Karpas-422 (cell line): ENCODE measurements around the gene CUL9. TPM values are rescaled to one million over a fixed set of nuclear protein-coding genes. Genes with fewer than 3 reads are reported as not detected.
"Not testable (repeated sequence)": the region's sequence is repeated elsewhere in the genome, so short reads cannot be mapped to it uniquely, and the experiment has no call there.

Source experiments
- DNase-seq: peaks from one replicate; pipeline ENCODE4 v3.0.0-alpha.2; 2015
- H2AFZ ChIP-seq: fragments of 200-600 bp; sonication (generic); 2 replicates; pipeline ENCODE4 v1.6.1; 2014; ENCODE audit warnings: antibody characterized with exemption, low read length, mixed read lengths
- H3K27ac ChIP-seq: fragments of 200-600 bp; sonication (generic); 2 replicates; pipeline ENCODE4 v1.5.1; 2014; ENCODE audit warnings: mild to moderate bottlenecking, low read length, moderate library complexity
- H3K27me3 ChIP-seq: fragments of 200-600 bp; sonication (generic); 2 replicates; pipeline ENCODE4 v1.6.1; 2014; ENCODE audit warnings: low read length, mixed read lengths
- H3K36me3 ChIP-seq: fragments of 200-600 bp; sonication (generic); 2 replicates; pipeline ENCODE4 v1.6.1; 2014; ENCODE audit warnings: low read length, mixed read lengths; ENCODE audit not compliant: insufficient read depth
- H3K4me1 ChIP-seq: fragments of 200-600 bp; sonication (generic); 2 replicates; pipeline ENCODE4 v1.6.1; 2014; ENCODE audit warnings: mild to moderate bottlenecking, low read length, mixed read lengths
- H3K4me2 ChIP-seq: fragments of 200-600 bp; sonication (generic); 2 replicates; pipeline ENCODE4 v1.6.1; 2014; ENCODE audit warnings: low read length, low read depth, mild to moderate bottlenecking; ENCODE audit not compliant: poor library complexity, severe bottlenecking
- H3K4me3 ChIP-seq: fragments of 200-600 bp; sonication (generic); 2 replicates; pipeline ENCODE4 v1.5.1; 2014; ENCODE audit warnings: mild to moderate bottlenecking, antibody characterized with exemption, low read length, mixed read lengths
- H3K79me2 ChIP-seq: fragments of 200-600 bp; sonication (generic); 2 replicates; pipeline ENCODE4 v1.6.1; 2014; ENCODE audit warnings: mild to moderate bottlenecking, low read length, mixed read lengths
- H3K9ac ChIP-seq: fragments of 200-600 bp; sonication (generic); 2 replicates; pipeline ENCODE4 v1.6.0; 2014; ENCODE audit warnings: low read length
- H3K9me2 ChIP-seq: fragments of 200-600 bp; sonication (generic), shearing (Covaris generic); replicated peaks from 2 replicates; pipeline ENCODE4 v1.6.0; 2014; ENCODE audit warnings: mild to moderate bottlenecking, low read length, moderate library complexity; ENCODE audit not compliant: insufficient read depth
- H3K9me3 ChIP-seq: fragments of 300-700, 200-600 bp; sonication (generic); 2 replicates; pipeline ENCODE4 v1.6.1; 2014; ENCODE audit warnings: low read length, mixed read lengths
- H4K20me1 ChIP-seq: fragments of 200-600 bp; sonication (generic); 2 replicates; pipeline ENCODE4 v1.6.1; 2014; ENCODE audit warnings: mild to moderate bottlenecking, antibody characterized with exemption, low read length, low read depth; ENCODE audit not compliant: insufficient read depth
- total RNA-seq: library from RNA; depleted of rRNA; stranded (reverse); fragments of >200 nt; shearing (Covaris generic); gene quantifications from 2 replicates; pipeline ENCODE4 v1.2.3, GENCODE V29; 2014; ENCODE audit warnings: low replicate concordance; rRNA removed

CUL9 gene
- 34.9 and 64.6 TPM in 2 replicates for total RNA-seq

GRCh38 chr6:43181942-43182860, at the start of gene CUL9:
Gene CUL9, plus strand, starts transcription at chr6:43182196. Its CDS starts 2,115 bp downstream, at chr6:43184311.
- Histone ChIP-seq H3K4me1 (peaks cover 25% of the 10 kb centered on the region), H3K4me3 (peak within 1 kb of the TSS; percentile 97), H3K79me2 (peaks cover 27% of the 10 kb centered on the region), H3K27me3 (no peaks in the 10 kb centered on the region), H3K36me3 (peaks cover 6% of the 10 kb centered on the region), H3K9me3 (no peaks in the 10 kb centered on the region), H2AFZ (peak within 1 kb of the TSS; percentile 2; the same call in 1 of the 2 replicates), H3K27ac (peak within 1 kb of the TSS; percentile 75), H3K9ac (peak within 1 kb of the TSS; percentile 89), H3K9me2 (no peaks in the 10 kb centered on the region), H3K4me2 (peak within 1 kb of the TSS; percentile 93), H4K20me1 (no peaks in the 10 kb centered on the region)
- DNase-seq, result peak; percentile 95

GRCh38 chr6:43138267-43138666, 43.7 kb upstream of the CUL9 start:
- Histone ChIP-seq H3K4me1 (peaks cover 5% of the 10 kb centered on the region), H3K9ac (no peak overlapping the region), H3K9me3 (no peaks in the 10 kb centered on the region), H3K4me3 (no peak overlapping the region), H3K27me3 (no peaks in the 10 kb centered on the region), H2AFZ (no peak overlapping the region), H3K36me3 (no peaks in the 10 kb centered on the region), H3K79me2 (no peaks in the 10 kb centered on the region), H3K4me2 (no peak overlapping the region), H3K27ac (no peak overlapping the region), H3K9me2 (no peaks in the 10 kb centered on the region), H4K20me1 (no peaks in the 10 kb centered on the region)
- no peak for DNase-seq

GRCh38 chr6:43139973-43140372, 42.0 kb upstream of the CUL9 start:
- not testable (repeated sequence) for DNase-seq, H3K4me3 ChIP-seq, H4K20me1 ChIP-seq, H3K27ac ChIP-seq, H3K9me2 ChIP-seq, H3K9ac ChIP-seq, H3K4me2 ChIP-seq, H3K36me3 ChIP-seq, H3K79me2 ChIP-seq, H3K27me3 ChIP-seq, H2AFZ ChIP-seq, H3K9me3 ChIP-seq
- peaks cover 10% of the 10 kb centered on the region for H3K4me1 ChIP-seq

- Histone ChIP-seq H3K9me2 (no peaks in the 10 kb centered on the region), H3K9ac (no peak overlapping the region), H2AFZ (no peak overlapping the region)
These were observed 40.4 kb upstream of the CUL9 start for GRCh38 chr6:43141644-43142043.

GRCh38 chr6:43142101-43142500, 39.9 kb upstream of the CUL9 start:
- Histone ChIP-seq H3K9me2 (no peaks in the 10 kb centered on the region), H3K27me3 (no peaks in the 10 kb centered on the region), H3K4me3 (no peak overlapping the region), H2AFZ (no peak overlapping the region), H3K9me3 (no peaks in the 10 kb centered on the region), H3K36me3 (no peaks in the 10 kb centered on the region), H3K4me2 (no peak overlapping the region), H3K79me2 (no peaks in the 10 kb centered on the region), H3K9ac (no peak overlapping the region), H3K4me1 (peaks cover 10% of the 10 kb centered on the region), H3K27ac (no peak overlapping the region), H4K20me1 (no peaks in the 10 kb centered on the region)
- no peak for DNase-seq

More at GRCh38 chr6:43141644-43142043, 40.4 kb upstream of the CUL9 start:
- peaks cover 10% of the 10 kb centered on the region for H3K4me1 ChIP-seq
- no peak overlapping the region for H3K27ac ChIP-seq
- H3K4me2 ChIP-seq, result no peak overlapping the region
- no peaks in the 10 kb centered on the region for H3K36me3 ChIP-seq
- no peak overlapping the region for H3K4me3 ChIP-seq
- H4K20me1 ChIP-seq, result no peaks in the 10 kb centered on the region
- no peaks in the 10 kb centered on the region for H3K79me2 ChIP-seq
- H3K9me3 ChIP-seq, result no peaks in the 10 kb centered on the region
- H3K27me3 ChIP-seq, result no peaks in the 10 kb centered on the region
- no peak for DNase-seq

- DNase-seq, result peak; percentile 92
- Histone ChIP-seq H3K4me1 (peaks cover 13% of the 10 kb centered on the region), H3K9ac (peak overlapping the region; percentile 16; the same call in 1 of the 2 replicates), H3K36me3 (no peaks in the 10 kb centered on the region), H4K20me1 (no peaks in the 10 kb centered on the region), H3K9me2 (no peaks in the 10 kb centered on the region), H3K9me3 (no peaks in the 10 kb centered on the region), H2AFZ (peak overlapping the region; percentile 87; the same call in 1 of the 2 replicates), H3K4me3 (no peak overlapping the region), H3K4me2 (peak overlapping the region; percentile 45), H3K27me3 (no peaks in the 10 kb centered on the region), H3K79me2 (no peaks in the 10 kb centered on the region), H3K27ac (no peak overlapping the region)
These were observed 38.5 kb upstream of the CUL9 start for GRCh38 chr6:43143235-43144128.

- no peak overlapping the region for H3K27ac ChIP-seq
- no peak overlapping the region for H2AFZ ChIP-seq
- H3K79me2 ChIP-seq, result no peaks in the 10 kb centered on the region
- no peak overlapping the region for H3K9ac ChIP-seq
- H3K4me3 ChIP-seq, result no peak overlapping the region
- no peaks in the 10 kb centered on the region for H3K9me3 ChIP-seq
- no peaks in the 10 kb centered on the region for H3K27me3 ChIP-seq
- H3K9me2 ChIP-seq, result no peaks in the 10 kb centered on the region
- H3K4me2 ChIP-seq, result no peak overlapping the region
- no peaks in the 10 kb centered on the region for H3K36me3 ChIP-seq
- H4K20me1 ChIP-seq, result no peaks in the 10 kb centered on the region
- DNase-seq, result no peak
- H3K4me1 ChIP-seq, result peaks cover 13% of the 10 kb centered on the region
These were observed 37.1 kb upstream of the CUL9 start for GRCh38 chr6:43144879-43145278.

- no peaks in the 10 kb centered on the region for H3K36me3 ChIP-seq
- H3K27me3 ChIP-seq, result no peaks in the 10 kb centered on the region
- no peaks in the 10 kb centered on the region for H3K79me2 ChIP-seq
- no peak overlapping the region for H3K4me3 ChIP-seq
- H3K4me1 ChIP-seq, result peaks cover 13% of the 10 kb centered on the region
- H4K20me1 ChIP-seq, result no peaks in the 10 kb centered on the region
- H3K9me2 ChIP-seq, result no peaks in the 10 kb centered on the region
- no peak overlapping the region for H3K9ac ChIP-seq
- no peak for DNase-seq
- H3K9me3 ChIP-seq, result no peaks in the 10 kb centered on the region
- H3K4me2 ChIP-seq, result no peak overlapping the region
- no peak overlapping the region for H2AFZ ChIP-seq
- no peak overlapping the region for H3K27ac ChIP-seq
These were observed 35.7 kb upstream of the CUL9 start for GRCh38 chr6:43146261-43146660.
